ENCODE data around the gene BDP1. TPM values are rescaled to one million over a fixed set of nuclear protein-coding genes. Genes with fewer than 3 reads are reported as not detected.
"Not testable (repeated sequence)": the region's sequence is repeated elsewhere in the genome, so short reads cannot be mapped to it uniquely, and the experiment has no call there.

BDP1 gene
- total RNA-seq, 4 donors from 2014 or later = 17.9 to 68.9 (median 30.7) TPM

GRCh38 chr5:71563161-71563560, 107.7 kb downstream of the BDP1 start:
- H3K9me3 ChIP-seq = no peaks in the 10 kb centered on the region
- H3K27me3 ChIP-seq = no peaks in the 10 kb centered on the region
- H3K36me3 ChIP-seq = no peaks in the 10 kb centered on the region
- TF ChIP-seq CTCF (IDR thresholded peaks at IDR 0.05) (no peak), POLR2A (IDR thresholded peaks at IDR 0.05) (no peak)
- no peak for DNase-seq
- no peak overlapping the region for H3K27ac ChIP-seq
- intact Hi-C loops (cut with DNase I; ENCODE audit: low total_unique reads) = no loop called here
- no peaks in the 10 kb centered on the region for H3K4me1 ChIP-seq
- H3K4me3 ChIP-seq = no peak overlapping the region

GRCh38 chr5:71564895-71565294, 109.4 kb downstream of the BDP1 start:
- Histone ChIP-seq H3K27me3 (no peaks in the 10 kb centered on the region), H3K4me3 (no peak overlapping the region), H3K27ac (no peak overlapping the region), H3K4me1 (no peaks in the 10 kb centered on the region), H3K36me3 (no peaks in the 10 kb centered on the region), H3K9me3 (no peaks in the 10 kb centered on the region)
- DNase-seq = no peak
- TF ChIP-seq CTCF (IDR thresholded peaks at IDR 0.05) (no peak), POLR2A (IDR thresholded peaks at IDR 0.05) (no peak)
- intact Hi-C loops (cut with DNase I; ENCODE audit: low total_unique reads) = no loop called here

- DNase-seq = no peak
- Histone ChIP-seq H3K36me3 (no peaks in the 10 kb centered on the region), H3K4me3 (no peak overlapping the region), H3K27me3 (no peaks in the 10 kb centered on the region), H3K9me3 (no peaks in the 10 kb centered on the region), H3K27ac (no peak overlapping the region), H3K4me1 (no peaks in the 10 kb centered on the region)
- TF ChIP-seq CTCF (IDR thresholded peaks at IDR 0.05) (no peak), POLR2A (IDR thresholded peaks at IDR 0.05) (no peak)
- intact Hi-C loops (cut with DNase I; ENCODE audit: low total_unique reads) = no loop called here
These were observed 114.5 kb downstream of the BDP1 start for GRCh38 chr5:71569748-71570509.

GRCh38 chr5:71571811-71572210, 116.4 kb downstream of the BDP1 start:
- H3K27me3 ChIP-seq; DNase-seq; H3K27ac ChIP-seq; H3K9me3 ChIP-seq; intact Hi-C loops (cut with DNase I; ENCODE audit: low total_unique reads); H3K36me3 ChIP-seq; H3K4me1 ChIP-seq; H3K4me3 ChIP-seq: not testable (repeated sequence)

GRCh38 chr5:71573591-71573990, 118.1 kb downstream of the BDP1 start:
- intact Hi-C loops (cut with DNase I; ENCODE audit: low total_unique reads) = no loop called here
- TF ChIP-seq POLR2A (IDR thresholded peaks at IDR 0.05) (no peak), CTCF (IDR thresholded peaks at IDR 0.05) (no peak)
- Histone ChIP-seq H3K4me3 (no peak overlapping the region), H3K9me3 (no peaks in the 10 kb centered on the region), H3K36me3 (no peaks in the 10 kb centered on the region), H3K27ac (no peak overlapping the region), H3K27me3 (no peaks in the 10 kb centered on the region), H3K4me1 (no peaks in the 10 kb centered on the region)
- DNase-seq = no peak

- DNase-seq; H3K4me3 ChIP-seq; H3K4me1 ChIP-seq; H3K9me3 ChIP-seq; H3K27ac ChIP-seq; H3K36me3 ChIP-seq; intact Hi-C loops (cut with DNase I; ENCODE audit: low total_unique reads); H3K27me3 ChIP-seq: not testable (repeated sequence)
These were observed 120.1 kb downstream of the BDP1 start for GRCh38 chr5:71575588-71575987.
